HG03280 (cell line): ENCODE data around the gene NMNAT2.

Experiments
- ATAC-seq: cut with Tn5 transposase; IDR thresholded peaks from one replicate; pipeline ENCODE4 v1.9.1; 2021; ENCODE audit warnings: mild to moderate bottlenecking, moderate library complexity; ENCODE audit not compliant: unreplicated experiment

The NMNAT2 gene

GRCh38 chr1:183318433-183318832 lies 99.7 kb downstream of the NMNAT2 start:
- ATAC-seq, result no peak

DNA sequence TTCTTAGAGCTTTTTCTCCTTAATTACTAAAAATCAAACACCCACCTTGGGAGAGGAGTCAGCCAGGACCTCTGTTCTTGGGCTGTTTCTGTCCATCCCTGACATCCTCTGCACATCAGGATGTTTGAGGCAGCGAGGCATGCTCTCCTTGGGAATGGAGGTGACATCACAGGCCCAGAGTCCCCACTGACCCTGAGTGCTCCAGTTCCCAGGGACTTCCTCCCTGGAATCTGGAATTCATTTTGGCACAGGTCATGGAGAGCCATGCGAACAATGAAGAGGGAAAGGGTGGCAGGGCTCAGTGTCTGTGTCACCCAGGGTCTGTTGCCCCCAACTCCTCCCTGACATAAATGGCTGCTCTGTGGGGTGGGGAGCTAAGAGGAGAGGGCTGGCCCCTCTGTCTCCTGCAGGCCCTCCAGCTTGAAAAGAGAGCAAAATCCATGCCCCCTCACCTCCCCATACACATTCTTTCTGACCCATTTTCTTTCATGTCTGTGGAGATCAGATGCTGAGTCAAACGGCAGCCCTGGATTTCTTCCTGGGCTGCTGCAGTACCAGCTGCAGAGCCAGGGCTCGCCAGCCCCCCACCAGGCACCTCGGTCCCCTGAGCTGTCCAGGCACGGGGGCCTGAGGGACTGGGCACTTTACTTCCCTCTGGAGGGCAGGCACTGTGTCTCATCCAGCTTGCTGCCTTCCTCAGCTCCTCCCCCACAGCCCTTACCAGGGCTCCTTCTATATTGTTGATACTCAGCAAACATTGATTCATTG lies 102.0 kb downstream of the NMNAT2 start:
- no peak for ATAC-seq

GRCh38 chr1:183313063-183313462 lies 105.1 kb downstream of the NMNAT2 start:
- ATAC-seq, result no peak

GRCh38 chr1:183310753-183311479 lies 107.3 kb downstream of the NMNAT2 start:
- ATAC-seq, result no peak

DNA sequence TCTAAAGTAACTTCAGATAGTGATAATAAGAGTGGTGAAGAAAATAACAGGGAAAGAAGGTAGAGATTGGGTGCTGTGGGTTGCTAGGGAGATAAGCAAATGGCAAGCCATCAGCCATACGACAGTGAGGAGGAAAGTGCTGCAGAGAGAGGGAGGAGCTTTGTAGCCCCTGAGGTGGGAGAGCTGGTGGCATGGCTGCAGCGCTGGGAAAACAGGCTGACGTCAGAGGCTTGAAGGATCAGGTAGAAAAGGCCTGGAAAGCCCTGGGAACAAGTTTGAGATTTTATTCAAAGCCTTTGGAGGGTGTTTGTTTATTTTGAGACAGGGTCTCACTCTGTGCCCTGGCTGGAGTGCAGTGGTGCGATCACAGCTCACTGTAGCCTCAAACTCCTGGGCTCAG lies 109.5 kb downstream of the NMNAT2 start:
- no peak for ATAC-seq

GRCh38 chr1:183306317-183307042 lies 111.7 kb downstream of the NMNAT2 start:
- ATAC-seq, result no peak

DNA sequence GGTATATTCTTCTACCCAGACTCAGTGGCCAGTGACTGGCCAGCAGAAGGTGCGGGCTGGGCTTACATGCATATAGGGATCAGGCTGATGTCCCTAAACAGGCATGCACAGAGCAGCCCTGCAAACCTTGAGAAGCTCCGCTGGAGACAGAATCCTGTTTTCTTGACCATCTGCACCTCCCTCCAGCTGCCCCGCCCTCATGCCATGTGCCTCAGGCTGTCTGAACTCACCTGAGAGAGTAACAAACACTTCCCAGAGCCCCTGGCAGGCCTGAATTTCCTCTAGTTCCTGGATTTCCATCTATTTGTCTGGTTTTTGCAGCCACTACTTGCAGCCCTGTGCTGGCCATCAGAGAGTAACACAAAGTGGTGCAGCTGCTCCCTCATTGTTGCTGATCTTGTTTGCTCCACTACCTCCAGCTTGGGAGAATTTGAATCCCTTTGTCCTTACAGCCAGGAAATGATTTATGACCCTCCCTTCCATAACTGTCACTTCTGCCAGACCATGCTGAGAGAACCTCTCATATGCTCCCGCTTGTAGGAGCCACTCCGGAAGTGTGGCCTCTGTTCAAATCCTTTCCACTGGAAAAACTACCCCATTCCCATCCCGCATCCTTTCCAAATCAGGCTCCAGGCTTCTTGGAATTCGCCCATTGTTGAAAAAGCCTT lies 113.6 kb downstream of the NMNAT2 start:
- no peak for ATAC-seq

GRCh38 chr1:183303901-183304300 lies 114.3 kb downstream of the NMNAT2 start:
- ATAC-seq, result no peak

DNA sequence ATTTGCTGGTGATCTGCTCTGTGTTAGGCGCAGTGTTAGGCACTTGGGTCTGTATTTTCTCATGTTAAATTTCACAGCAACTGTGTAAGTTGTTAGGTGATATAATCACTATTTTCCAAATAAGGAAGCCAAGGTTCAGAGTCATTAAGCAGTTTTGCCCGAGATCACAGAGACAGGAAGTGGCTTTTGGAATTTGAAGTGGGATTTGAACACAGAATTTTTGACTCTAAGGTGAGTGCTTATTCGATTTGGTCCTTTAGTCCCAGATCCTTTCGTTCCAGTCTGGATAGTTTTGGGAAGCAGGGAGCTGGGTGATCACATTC lies 114.9 kb downstream of the NMNAT2 start:
- ATAC-seq, result no peak

- ATAC-seq, result no peak
Measured at GRCh38 chr1:183302452-183303322, 115.5 kb downstream of the NMNAT2 start.

DNA sequence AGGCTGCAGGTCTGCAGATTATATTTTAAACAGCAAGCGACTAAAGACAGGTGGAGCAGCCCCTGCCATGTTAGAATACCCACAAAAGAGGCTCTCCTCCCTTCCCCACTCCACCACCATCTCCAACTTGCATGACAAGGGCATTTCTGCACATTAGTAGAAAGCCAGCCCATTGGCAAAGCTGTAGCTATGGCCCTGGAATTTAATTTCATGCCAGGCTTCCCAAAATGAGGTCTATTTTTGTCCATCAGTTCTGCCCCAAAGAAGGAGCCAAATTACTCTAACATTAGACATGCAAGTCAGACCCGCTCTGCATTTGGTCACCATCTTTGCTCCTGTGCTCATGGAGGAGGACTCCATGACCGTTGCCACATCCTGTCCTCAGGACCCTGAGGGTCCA lies 116.9 kb downstream of the NMNAT2 start:
- no peak for ATAC-seq

DNA sequence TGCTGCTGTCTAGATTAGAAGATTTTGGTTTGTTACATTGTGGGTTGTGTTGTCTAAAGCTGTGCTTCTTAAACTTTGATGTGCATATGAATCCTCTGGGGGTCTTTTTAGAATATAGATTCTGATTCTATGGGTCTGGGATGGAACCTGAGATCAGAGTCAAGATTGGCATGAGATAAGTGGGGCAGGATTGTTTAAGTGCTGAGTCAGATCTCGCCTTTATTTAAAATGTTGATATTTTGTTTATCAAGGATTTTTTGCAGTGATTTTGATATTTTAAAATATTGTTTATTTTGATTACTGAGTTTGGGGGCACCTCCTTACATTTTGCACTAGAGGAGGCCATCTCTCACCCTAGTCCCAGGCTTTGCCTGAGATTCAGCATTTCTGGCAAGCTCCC lies 117.4 kb downstream of the NMNAT2 start:
- no peak for ATAC-seq

DNA sequence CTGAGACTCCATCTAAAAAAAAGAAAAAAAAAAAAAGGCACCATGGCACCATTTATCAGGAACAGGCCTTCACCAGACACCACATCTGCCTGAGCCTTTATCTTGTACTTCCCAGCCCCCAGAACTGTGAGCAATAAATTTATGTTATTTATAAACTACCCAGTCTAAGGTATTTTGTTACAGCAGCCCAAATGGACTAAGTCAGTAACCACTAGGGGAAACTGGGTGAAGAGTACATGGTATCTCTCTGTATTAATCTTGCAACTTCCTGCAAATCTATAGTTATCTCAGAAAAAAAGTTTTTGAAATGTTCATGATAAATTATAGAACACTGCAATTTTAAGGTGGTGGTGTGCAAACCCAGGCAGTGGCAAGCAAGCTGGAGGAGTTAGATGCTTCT lies 117.8 kb downstream of the NMNAT2 start:
- ATAC-seq, result no peak

- ATAC-seq, result no peak
Measured at GRCh38 chr1:183296782-183297181, 121.4 kb downstream of the NMNAT2 start.

- ATAC-seq, result no peak
Measured at GRCh38 chr1:183295521-183295920, 122.7 kb downstream of the NMNAT2 start.

GRCh38 chr1:183293876-183294275 lies 124.3 kb downstream of the NMNAT2 start:
- ATAC-seq, result no peak

- no peak for ATAC-seq
Measured at GRCh38 chr1:183293241-183293640, 124.9 kb downstream of the NMNAT2 start.

- no peak for ATAC-seq
Measured at GRCh38 chr1:183291802-183292514, 126.2 kb downstream of the NMNAT2 start.

GRCh38 chr1:183291216-183291762 lies 126.9 kb downstream of the NMNAT2 start:
- ATAC-seq, result no peak
